Subcutaneous adipose tissue (tissue), 4 donors: ENCODE measurements around the gene CCR4. TPM values are rescaled to one million over a fixed set of nuclear protein-coding genes. Genes with fewer than 3 reads are reported as not detected.

Experiments used
- total RNA-seq, 4 donors: library from RNA; depleted of rRNA; stranded (reverse); fragments of >200 nt; gene quantifications; one replicate each; pipeline ENCODE4 v1.1.0, GENCODE V29; 2016
- TF ChIP-seq, protein P1 (sequence below): fragments of 450-650 bp; IDR thresholded peaks from one replicate; pipeline ENCODE4 v1.5.1; 2016; ENCODE audit warnings: low read depth, mild to moderate bottlenecking, control low read depth, antibody characterized with exemption, moderate library complexity

The CCR4 gene
- total RNA-seq, 4 donors from 2014 or later: 0.44 to 2.3 (median 1.0) TPM; not detected in 1

DNA sequence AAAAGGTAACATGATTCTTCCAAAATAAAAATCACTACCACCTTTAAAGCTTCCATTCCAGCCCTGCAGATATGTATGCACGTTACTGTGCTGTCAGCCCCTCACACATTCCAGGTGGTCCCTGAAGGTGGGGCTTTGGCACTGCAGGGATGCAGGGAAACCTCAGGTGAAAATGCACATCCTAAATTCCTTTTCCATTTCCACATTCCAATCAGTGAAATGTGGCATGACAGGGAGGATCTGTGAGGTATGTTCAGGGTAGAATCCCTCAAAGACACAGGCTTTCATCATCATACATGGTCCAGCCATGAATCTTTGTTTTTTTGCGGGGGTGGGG, 45.3 kb downstream of the CCR4 start:
- TF ChIP-seq, protein P1, sequence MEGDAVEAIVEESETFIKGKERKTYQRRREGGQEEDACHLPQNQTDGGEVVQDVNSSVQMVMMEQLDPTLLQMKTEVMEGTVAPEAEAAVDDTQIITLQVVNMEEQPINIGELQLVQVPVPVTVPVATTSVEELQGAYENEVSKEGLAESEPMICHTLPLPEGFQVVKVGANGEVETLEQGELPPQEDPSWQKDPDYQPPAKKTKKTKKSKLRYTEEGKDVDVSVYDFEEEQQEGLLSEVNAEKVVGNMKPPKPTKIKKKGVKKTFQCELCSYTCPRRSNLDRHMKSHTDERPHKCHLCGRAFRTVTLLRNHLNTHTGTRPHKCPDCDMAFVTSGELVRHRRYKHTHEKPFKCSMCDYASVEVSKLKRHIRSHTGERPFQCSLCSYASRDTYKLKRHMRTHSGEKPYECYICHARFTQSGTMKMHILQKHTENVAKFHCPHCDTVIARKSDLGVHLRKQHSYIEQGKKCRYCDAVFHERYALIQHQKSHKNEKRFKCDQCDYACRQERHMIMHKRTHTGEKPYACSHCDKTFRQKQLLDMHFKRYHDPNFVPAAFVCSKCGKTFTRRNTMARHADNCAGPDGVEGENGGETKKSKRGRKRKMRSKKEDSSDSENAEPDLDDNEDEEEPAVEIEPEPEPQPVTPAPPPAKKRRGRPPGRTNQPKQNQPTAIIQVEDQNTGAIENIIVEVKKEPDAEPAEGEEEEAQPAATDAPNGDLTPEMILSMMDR: no peak

DNA sequence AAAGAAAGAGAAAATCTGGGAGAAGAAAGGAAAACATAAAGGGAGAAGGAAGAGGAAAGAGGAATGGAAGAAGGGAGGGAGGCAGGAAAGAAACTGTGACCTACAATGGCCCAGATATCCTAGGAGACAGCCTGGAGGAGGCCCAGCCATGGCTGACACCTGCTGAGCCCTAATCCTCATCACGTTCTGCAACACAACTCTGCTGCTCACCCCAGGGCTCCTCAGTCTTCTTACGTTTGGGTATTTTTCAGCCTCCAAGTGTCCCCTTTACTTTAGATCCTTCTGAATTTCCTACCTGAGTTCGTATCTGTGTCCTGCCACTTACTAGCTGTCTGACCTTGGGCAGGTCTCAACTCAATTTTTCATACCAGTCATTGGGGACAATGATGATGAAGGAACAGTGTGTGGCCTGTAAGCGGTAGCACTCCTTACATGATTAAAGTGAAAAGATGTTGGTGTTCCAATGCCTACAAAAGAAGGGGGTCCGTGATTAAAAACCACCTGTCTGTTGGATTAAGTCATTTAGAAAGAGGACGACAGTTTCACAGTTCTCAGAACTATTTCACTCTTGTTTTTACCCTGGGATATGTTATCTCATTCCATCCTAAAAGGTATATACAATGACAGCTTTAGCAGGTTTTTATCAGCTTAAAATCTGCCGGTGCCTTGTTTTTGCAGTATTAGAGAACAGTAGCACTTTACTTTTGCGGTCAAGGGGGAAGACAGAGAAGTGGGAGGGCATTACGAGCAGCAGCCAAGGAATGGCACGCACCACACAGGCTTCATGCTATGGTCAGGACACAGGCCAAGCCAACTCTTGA, 47.4 kb downstream of the CCR4 start:
- TF ChIP-seq, protein P1: no peak

DNA sequence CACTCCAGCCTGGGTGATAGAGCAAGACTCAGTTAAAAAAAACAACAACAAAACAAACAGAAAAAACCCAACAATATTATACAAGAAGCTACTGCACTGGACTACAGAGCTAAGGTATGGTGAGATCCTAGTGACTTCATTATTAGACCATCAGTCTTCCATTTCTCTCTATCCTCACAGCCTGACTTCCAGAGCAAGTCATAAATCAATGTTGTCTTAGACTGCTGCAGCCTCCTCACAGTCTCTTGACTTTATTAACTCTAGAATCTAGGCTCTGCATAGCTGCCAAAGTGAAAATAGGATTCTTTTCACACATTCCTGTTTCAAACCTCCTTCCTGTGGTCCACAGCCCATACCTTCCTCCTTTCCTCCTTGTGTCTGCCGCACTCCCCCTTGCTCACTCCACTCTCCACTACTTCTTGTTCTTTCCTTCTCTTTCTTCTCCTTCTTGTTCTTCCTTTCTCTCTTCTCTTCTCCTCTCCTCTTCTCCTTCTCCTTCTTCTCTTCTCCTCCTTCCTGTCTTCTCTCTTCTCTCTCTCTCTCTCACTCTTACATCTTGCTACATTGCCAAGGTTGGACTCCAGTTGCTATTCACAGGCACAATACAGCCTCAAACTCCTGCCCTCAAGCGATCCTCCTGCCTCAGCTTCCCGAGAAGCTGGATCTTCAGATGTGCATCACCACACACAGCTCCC, 49.4 kb downstream of the CCR4 start:
- TF ChIP-seq, protein P1: no peak

DNA sequence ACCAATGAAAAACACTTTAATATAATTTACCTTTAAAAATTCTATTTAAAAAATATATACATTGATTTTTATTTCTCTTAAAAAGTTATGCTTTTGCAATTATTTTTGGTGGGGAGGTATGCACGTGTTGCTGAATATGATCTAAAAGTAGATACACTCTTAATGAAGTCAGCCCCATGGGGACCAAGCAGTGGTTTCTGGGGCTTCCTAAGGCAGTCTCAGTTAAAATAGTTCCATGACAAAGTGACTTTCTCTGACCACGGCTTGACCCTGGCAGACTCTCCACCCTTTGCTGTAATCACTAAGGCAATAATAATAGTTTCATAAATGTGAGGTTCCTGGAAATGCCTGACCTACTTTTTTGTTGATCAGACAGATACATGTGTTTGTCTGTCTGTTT, 50.4 kb downstream of the CCR4 start:
- TF ChIP-seq, protein P1: no peak

DNA sequence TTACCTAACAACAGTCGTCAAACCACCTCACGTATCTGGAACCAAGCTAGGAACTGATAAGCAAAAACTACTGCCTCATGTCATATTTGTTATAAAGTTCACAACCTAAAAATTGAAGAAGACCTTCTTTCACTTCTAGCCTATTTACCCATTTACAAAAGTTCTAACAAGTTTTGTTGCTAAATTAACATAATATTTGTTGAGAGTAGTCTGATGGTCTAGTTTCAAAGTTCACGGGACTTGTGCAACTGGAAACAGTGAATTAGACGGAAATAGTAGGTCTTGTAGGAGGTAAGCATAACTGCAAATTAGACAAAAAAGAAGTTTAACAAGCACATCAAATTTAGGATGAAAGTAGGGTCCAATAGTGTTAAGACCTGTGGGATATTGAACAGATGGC, 51.9 kb downstream of the CCR4 start:
- TF ChIP-seq, protein P1: no peak

DNA sequence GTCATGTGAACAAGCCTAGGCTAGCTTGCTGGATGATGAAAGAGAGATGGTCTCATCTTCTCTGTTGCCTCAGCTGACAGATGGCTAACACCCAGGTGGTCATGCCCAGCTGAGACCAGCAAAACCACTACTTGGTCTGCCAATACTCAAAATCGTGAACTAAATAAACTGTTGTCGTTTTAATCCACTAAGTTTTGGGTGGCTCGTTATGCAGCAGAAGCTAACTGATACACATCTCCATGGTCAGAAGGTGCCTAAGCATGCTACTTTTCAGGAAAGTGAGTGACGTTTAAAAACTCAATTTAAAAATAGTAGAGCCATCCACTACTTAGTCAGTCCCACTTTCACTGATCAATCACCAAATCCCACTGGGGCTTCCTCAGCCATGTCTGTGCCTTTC, 52.8 kb downstream of the CCR4 start:
- TF ChIP-seq, protein P1: no peak

DNA sequence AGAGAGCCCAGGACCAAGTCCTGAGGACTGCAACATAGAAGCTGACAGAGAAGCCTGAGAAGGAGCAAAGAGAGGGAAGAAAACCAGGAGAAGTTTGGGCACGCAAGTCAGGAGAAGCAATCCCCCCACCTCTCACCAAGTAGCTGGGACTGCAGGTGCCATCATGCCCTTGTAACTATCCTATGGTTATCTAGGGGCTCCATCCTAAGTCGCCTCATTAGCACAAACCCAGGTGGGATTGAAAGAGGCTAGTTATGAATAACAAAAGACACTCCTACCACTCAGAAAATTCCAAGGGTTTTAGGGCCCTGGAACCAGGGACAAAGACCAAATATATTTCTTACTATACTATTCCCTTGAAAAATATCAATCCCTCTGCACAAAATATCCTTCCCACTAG, 53.5 kb downstream of the CCR4 start:
- TF ChIP-seq, protein P1: no peak
